ENCODE measurements around the gene MEIKIN.

- TF ChIP-seq POLR2A (IDR thresholded peaks at IDR 0.05; ENCODE audit: extremely low read depth, insufficient read length) = no peak
- no peak for TF ChIP-seq CTCF (IDR thresholded peaks at IDR 0.05; ENCODE audit: low read depth, low read length)
- TF ChIP-seq MAX (IDR thresholded peaks at IDR 0.05; ENCODE audit: low read depth, low read length) = no peak
Observed at GRCh38 chr5:131786900-131787692, 158.4 kb downstream of the MEIKIN start.

All from NB4 (cell line).